ENCODE data around the gene ADARB1. TPM values are rescaled to one million over a fixed set of nuclear protein-coding genes. Genes with fewer than 3 reads are reported as not detected.

Gene ADARB1
- total RNA-seq, 1 donor = 18.4 TPM

- H3K4me3 ChIP-seq (ENCODE audit: low read length) = no peak overlapping the region
- H3K27me3 ChIP-seq (ENCODE audit: insufficient read depth, low read length) = no peaks in the 10 kb centered on the region
- peaks cover 39% of the 10 kb centered on the region for H3K9me3 ChIP-seq (ENCODE audit: low read depth, low read length)
- no peaks in the 10 kb centered on the region for H3K4me1 ChIP-seq (ENCODE audit: insufficient read depth, low read length)
Observed at GRCh38 chr21:45184869-45185268, 110.5 kb downstream of the ADARB1 start.

DNA sequence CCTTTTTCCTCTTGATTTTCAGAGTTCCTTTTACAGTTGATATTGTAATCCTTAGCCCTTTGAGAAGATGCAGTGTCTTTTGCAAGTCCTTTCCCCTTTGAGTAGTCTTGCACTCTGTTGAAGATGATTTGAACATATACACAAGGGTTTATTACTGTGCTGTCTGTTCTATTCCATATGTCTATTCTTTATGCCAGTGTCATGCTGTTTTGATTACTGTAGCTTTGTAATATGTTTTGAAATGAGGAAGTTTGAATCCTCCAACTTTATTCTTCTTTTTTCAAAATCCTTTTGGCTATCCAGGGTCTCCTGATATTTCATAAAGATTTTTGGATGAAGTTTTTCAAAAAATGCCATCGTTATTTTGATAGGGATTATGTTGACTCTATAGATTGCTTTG lies 112.3 kb downstream of the ADARB1 start:
- Histone ChIP-seq H3K4me3 (ENCODE audit: low read length) (no peak overlapping the region), H3K4me1 (ENCODE audit: insufficient read depth, low read length) (no peaks in the 10 kb centered on the region), H3K27me3 (ENCODE audit: insufficient read depth, low read length) (no peaks in the 10 kb centered on the region), H3K9me3 (ENCODE audit: low read depth, low read length) (peaks cover 47% of the 10 kb centered on the region)

GRCh38 chr21:45187646-45188045 lies 113.3 kb downstream of the ADARB1 start:
- H3K9me3 ChIP-seq (ENCODE audit: low read depth, low read length) = peaks cover 47% of the 10 kb centered on the region
- no peak overlapping the region for H3K4me3 ChIP-seq (ENCODE audit: low read length)
- no peaks in the 10 kb centered on the region for H3K4me1 ChIP-seq (ENCODE audit: insufficient read depth, low read length)
- no peaks in the 10 kb centered on the region for H3K27me3 ChIP-seq (ENCODE audit: insufficient read depth, low read length)

DNA sequence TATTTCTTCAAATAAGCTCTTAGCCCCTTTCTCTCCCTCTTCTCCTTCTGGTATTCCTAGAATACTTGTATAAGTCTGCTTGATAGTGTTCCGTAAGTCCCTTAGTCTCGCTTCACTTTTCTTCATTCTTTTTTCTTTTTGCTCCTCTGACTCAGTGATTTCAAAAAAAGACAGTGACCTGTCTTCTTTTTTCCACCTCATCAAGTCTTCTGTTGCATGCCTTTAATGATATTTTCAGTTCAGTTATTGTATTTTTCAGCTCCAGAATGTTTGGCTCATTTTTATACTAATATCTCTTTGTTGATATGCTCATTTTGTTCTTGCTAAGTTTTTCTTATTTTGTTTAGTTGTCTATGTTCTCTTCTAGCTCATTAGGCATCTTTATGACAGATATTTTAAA lies 115.6 kb downstream of the ADARB1 start:
- no peaks in the 10 kb centered on the region for H3K4me1 ChIP-seq (ENCODE audit: insufficient read depth, low read length)
- H3K4me3 ChIP-seq (ENCODE audit: low read length) = no peak overlapping the region
- no peaks in the 10 kb centered on the region for H3K27me3 ChIP-seq (ENCODE audit: insufficient read depth, low read length)
- H3K9me3 ChIP-seq (ENCODE audit: low read depth, low read length) = peaks cover 47% of the 10 kb centered on the region

DNA sequence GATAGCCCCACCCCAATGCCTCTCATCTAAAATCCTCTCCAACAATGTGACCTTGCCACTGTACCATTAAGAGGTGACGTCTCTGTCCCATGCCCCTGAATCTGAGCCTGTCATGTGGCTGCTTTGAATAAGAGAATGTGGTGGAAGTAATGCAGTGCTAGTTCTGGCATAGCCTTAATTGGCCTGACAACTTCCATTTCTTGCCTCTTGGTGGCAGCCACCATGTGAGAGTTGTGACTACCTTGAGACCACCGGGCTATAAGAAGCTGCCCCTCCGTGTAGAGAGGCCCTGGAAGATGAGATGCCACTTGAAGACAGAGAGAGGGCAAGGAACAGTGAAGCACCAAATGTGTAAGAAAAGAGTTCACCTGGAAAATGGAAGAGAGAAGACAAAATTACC lies 118.0 kb downstream of the ADARB1 start:
- H3K9me3 ChIP-seq (ENCODE audit: low read depth, low read length) = peaks cover 33% of the 10 kb centered on the region
- H3K27me3 ChIP-seq (ENCODE audit: insufficient read depth, low read length) = no peaks in the 10 kb centered on the region
- H3K4me1 ChIP-seq (ENCODE audit: insufficient read depth, low read length) = no peaks in the 10 kb centered on the region
- H3K4me3 ChIP-seq (ENCODE audit: low read length) = no peak overlapping the region

DNA sequence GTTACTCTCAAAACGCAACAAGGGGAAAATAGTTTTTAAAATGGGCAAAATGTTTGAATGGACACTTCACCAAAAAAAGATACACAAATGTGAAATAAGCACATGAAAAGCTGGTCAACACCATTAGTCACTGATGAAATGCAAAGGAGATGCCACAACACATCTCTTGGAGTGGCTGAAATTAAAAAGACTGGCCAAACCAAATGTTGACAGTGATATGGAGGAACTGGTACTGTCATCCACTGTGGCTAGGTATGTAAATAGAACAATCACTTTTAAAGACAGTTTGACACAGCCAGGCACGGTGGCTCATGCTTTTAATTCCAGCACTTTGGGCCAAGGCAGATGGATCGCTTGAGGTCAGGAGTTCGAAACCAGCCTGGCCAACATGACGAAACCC lies 122.2 kb downstream of the ADARB1 start:
- H3K9me3 ChIP-seq (ENCODE audit: low read depth, low read length) = no peaks in the 10 kb centered on the region
- no peaks in the 10 kb centered on the region for H3K27me3 ChIP-seq (ENCODE audit: insufficient read depth, low read length)
- H3K4me1 ChIP-seq (ENCODE audit: insufficient read depth, low read length) = peaks cover 6% of the 10 kb centered on the region
- no peak overlapping the region for H3K4me3 ChIP-seq (ENCODE audit: low read length)

GRCh38 chr21:45199201-45199600 lies 124.8 kb downstream of the ADARB1 start:
- peaks cover 6% of the 10 kb centered on the region for H3K4me1 ChIP-seq (ENCODE audit: insufficient read depth, low read length)
- H3K4me3 ChIP-seq (ENCODE audit: low read length) = no peak overlapping the region
- no peaks in the 10 kb centered on the region for H3K9me3 ChIP-seq (ENCODE audit: low read depth, low read length)
- no peaks in the 10 kb centered on the region for H3K27me3 ChIP-seq (ENCODE audit: insufficient read depth, low read length)

GRCh38 chr21:45200031-45200430 lies 125.7 kb downstream of the ADARB1 start:
- H3K9me3 ChIP-seq (ENCODE audit: low read depth, low read length) = no peaks in the 10 kb centered on the region
- H3K27me3 ChIP-seq (ENCODE audit: insufficient read depth, low read length) = no peaks in the 10 kb centered on the region

GRCh38 chr21:45200581-45201296 lies 126.4 kb downstream of the ADARB1 start:
- Histone ChIP-seq H3K27me3 (ENCODE audit: insufficient read depth, low read length) (no peaks in the 10 kb centered on the region), H3K9me3 (ENCODE audit: low read depth, low read length) (no peaks in the 10 kb centered on the region), H3K4me3 (ENCODE audit: low read length) (no peak overlapping the region), H3K4me1 (ENCODE audit: insufficient read depth, low read length) (peaks cover 6% of the 10 kb centered on the region)

More at GRCh38 chr21:45200031-45200430, 125.7 kb downstream of the ADARB1 start:
- Histone ChIP-seq H3K4me1 (ENCODE audit: insufficient read depth, low read length) (peaks cover 6% of the 10 kb centered on the region), H3K4me3 (ENCODE audit: low read length) (no peak overlapping the region)

DNA sequence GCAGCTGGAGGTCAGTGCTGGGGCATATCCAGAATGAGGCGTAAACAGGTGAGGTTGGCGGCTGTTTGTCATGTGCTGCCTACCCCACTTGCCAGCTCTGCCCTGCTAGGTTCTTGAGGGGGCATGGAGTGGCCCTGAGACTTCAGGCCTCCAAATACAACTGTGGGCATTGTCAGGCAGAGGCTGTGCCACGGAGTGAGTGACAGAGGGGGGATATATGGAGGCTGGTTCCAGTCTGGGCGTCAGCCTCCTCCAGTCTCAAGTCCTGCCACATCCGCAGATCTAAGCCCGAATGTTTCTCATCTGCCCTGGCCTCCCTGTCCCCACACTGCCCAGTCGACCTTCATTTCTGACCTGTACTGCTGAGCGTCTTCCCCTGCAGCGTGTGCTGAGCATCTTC lies 128.0 kb downstream of the ADARB1 start:
- no peaks in the 10 kb centered on the region for H3K9me3 ChIP-seq (ENCODE audit: low read depth, low read length)
- no peak overlapping the region for H3K4me3 ChIP-seq (ENCODE audit: low read length)
- H3K27me3 ChIP-seq (ENCODE audit: insufficient read depth, low read length) = no peaks in the 10 kb centered on the region
- H3K4me1 ChIP-seq (ENCODE audit: insufficient read depth, low read length) = peaks cover 6% of the 10 kb centered on the region

DNA sequence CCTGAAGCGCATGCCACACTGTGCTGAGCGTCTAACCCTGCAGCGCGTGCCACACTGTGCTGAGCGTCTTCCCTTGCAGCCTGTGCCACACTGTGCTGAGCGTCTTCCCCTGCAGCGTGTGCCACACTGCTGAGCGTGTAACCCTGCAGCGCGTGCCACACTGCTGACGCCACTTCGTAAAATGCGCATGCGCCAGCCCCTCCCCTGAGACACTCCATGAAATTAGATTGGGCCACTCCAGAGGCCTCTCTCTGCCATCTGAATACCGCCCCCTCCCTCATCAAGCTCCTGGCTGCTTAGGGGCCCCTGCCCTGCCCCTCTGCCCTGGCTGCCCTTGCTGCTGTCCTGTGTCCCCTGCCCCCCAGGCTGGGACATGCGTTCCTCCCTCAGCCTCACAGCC lies 128.5 kb downstream of the ADARB1 start:
- Histone ChIP-seq H3K9me3 (ENCODE audit: low read depth, low read length) (no peaks in the 10 kb centered on the region), H3K27me3 (ENCODE audit: insufficient read depth, low read length) (no peaks in the 10 kb centered on the region), H3K4me3 (ENCODE audit: low read length) (no peak overlapping the region), H3K4me1 (ENCODE audit: insufficient read depth, low read length) (peaks cover 7% of the 10 kb centered on the region)

DNA sequence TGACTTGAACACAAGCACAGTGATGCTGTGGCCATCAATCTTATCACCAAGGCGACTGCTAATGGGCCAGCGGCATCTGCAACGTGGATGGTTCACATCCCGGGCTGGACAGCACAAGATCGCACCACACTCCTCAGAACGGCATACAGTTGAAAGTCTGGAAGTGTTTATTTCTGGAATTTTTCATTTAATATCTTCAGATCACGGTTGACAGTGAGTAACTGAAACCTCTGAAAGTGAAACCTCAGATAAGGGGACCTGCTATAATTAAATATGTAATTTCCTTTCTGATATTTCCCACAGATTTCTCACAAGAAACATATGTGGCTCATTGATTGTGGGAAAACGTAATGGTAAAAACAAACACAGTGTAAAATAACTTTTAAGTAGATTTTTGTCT lies 129.6 kb downstream of the ADARB1 start:
- Histone ChIP-seq H3K27me3 (ENCODE audit: insufficient read depth, low read length) (no peaks in the 10 kb centered on the region), H3K4me3 (ENCODE audit: low read length) (no peak overlapping the region), H3K9me3 (ENCODE audit: low read depth, low read length) (no peaks in the 10 kb centered on the region)

GRCh38 chr21:45204395-45204794 lies 130.0 kb downstream of the ADARB1 start:
- H3K27me3 ChIP-seq (ENCODE audit: insufficient read depth, low read length) = no peaks in the 10 kb centered on the region
- H3K4me1 ChIP-seq (ENCODE audit: insufficient read depth, low read length) = peaks cover 16% of the 10 kb centered on the region
- H3K9me3 ChIP-seq (ENCODE audit: low read depth, low read length) = no peaks in the 10 kb centered on the region
- H3K4me3 ChIP-seq (ENCODE audit: low read length) = no peak overlapping the region

More for the DNA sequence above, 129.6 kb downstream of the ADARB1 start:
- H3K4me1 ChIP-seq (ENCODE audit: insufficient read depth, low read length) = peaks cover 13% of the 10 kb centered on the region

DNA sequence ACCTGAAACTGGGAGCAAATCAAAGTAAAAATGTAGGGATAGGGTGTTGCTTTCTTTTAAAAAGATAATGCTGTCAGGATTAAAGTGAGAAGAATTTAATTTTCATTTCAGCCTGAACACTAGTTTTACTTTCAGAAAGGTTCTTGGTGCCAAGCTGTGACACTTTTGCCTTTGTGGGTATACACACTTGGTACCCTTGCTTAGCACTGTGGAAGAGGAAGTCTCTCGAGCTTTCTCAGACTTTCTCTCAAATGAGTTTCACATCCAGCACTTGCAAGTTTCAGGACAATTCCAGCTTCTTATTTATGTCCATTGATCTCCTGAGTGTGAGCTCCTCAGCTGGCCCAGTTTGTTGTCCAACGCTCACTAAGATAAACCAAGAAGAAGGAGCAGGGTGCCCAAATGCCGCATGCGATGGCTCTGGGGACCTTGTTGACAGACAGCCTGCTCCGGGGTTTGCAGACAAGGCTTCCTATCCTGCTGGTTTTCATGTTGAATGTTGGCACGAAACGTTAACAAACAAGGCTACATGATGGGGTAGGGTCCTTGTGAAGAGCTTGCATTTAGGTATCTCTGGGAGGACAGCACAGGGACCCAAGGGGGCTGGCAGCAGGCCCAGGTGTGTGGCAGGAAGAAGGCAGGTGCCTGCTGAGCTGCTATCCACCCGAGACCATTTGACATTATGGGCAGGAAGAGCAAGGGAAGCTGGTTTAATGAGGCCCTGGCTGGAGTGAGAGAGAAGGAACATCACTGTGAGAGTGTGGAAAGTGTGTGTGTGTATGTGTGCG lies 133.7 kb downstream of the ADARB1 start:
- Histone ChIP-seq H3K9me3 (ENCODE audit: low read depth, low read length) (no peaks in the 10 kb centered on the region), H3K4me1 (ENCODE audit: insufficient read depth, low read length) (peaks cover 25% of the 10 kb centered on the region), H3K27me3 (ENCODE audit: insufficient read depth, low read length) (no peaks in the 10 kb centered on the region), H3K4me3 (ENCODE audit: low read length) (no peak overlapping the region)

DNA sequence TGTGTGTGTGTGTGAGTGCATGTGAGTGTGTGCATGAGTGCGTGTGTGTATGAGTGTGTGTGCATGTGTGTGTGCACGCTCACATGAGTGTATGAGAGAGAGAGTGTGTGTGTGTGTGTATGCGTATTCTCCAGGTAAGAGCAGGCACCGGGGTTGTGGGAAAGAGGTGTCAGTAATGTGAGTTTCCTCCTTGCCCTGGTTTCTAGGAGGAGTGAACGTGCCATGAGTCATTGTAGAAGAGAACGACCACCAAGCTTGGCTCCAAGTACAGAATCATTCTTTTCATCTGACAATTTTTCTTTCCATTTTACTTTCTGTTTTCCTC lies 134.2 kb downstream of the ADARB1 start:
- Histone ChIP-seq H3K9me3 (ENCODE audit: low read depth, low read length) (no peaks in the 10 kb centered on the region), H3K4me1 (ENCODE audit: insufficient read depth, low read length) (peaks cover 25% of the 10 kb centered on the region), H3K4me3 (ENCODE audit: low read length) (no peak overlapping the region), H3K27me3 (ENCODE audit: insufficient read depth, low read length) (no peaks in the 10 kb centered on the region)

- no peaks in the 10 kb centered on the region for H3K9me3 ChIP-seq (ENCODE audit: low read depth, low read length)
- H3K4me3 ChIP-seq (ENCODE audit: low read length) = no peak overlapping the region
- H3K27me3 ChIP-seq (ENCODE audit: insufficient read depth, low read length) = no peaks in the 10 kb centered on the region
- peaks cover 25% of the 10 kb centered on the region for H3K4me1 ChIP-seq (ENCODE audit: insufficient read depth, low read length)
Observed at GRCh38 chr21:45209046-45209445, 134.7 kb downstream of the ADARB1 start.

Data from mononuclear cell (primary cell).